ENCODE measurements around the gene SUN2. TPM values are rescaled to one million over a fixed set of nuclear protein-coding genes. Genes with fewer than 3 reads are reported as not detected.

Gene SUN2
- total and polyA plus RNA-seq, 9 of the 15 experiments (the other 6 are each of a cell fraction or from before 2014, with no cell fraction given): 0.11 to 42.6 (median 16.7) TPM

DNA sequence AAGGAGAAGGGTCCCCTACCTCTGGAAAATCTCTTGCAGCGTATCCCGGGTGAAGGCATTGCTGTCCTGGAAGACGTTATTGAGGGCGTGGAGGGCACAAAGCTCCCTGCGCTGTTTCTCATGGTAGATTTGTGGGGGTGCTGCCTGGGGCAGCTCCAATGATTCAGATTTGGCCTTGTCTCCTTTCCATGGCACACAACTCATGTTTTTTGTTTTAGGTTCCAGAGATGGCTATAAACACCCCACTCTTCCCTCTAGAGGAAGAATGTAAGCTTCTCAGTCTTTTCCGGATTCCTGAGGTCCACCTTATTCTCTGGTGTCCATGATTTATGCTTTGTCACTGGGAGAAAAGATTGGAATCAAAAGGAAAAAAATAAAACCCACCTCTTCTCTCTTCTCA is 56.0 kb downstream of the SUN2 start (continued):
- TF ChIP-seq, protein P1, sequence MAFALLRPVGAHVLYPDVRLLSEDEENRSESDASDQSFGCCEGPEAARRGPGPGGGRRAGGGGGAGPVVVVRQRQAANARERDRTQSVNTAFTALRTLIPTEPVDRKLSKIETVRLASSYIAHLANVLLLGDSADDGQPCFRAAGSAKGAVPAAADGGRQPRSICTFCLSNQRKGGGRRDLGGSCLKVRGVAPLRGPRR (CRISPR knock-in tag; IDR thresholded peaks at IDR 0.05): no peak

DNA sequence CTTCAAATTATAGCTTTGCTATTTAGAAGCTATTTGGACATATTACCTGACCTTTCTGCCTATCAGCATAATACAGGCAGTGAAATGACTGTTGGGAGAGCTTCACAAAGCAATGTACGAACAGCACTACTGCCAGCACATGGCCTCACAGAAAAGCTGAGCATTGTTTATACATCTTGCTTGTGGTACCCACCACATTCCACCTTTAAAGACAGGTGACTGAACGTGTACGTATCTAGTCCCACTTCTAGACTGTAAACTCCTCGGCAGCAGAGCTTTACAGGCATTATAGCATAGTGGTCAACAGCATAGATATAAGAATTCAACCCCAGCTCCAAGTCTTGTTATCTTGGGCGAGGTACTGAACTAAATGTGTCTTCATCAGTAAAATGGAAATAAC is 56.7 kb downstream of the SUN2 start:
- CTCF ChIA-PET (ENCODE audit: low intra/inter-chr PET ratio): no interaction called here
- ATAC-seq (no peak), FAIRE-seq (no peak), DNase-seq (ENCODE audit: extremely low read depth in 1 of 4, low spot score in 3 of 4) (no peak)
- no peaks in the 10 kb centered on the region for H3K27me3 ChIP-seq (ENCODE audit: control insufficient read depth in 2 of 2, insufficient read depth in 2 of 2, low read length in 2 of 2)
- peak overlapping the region; percentile 83 for H3K4me2 ChIP-seq (ENCODE audit: insufficient read depth, low read length)
- peak overlapping the region; percentile 89 for H3K27ac ChIP-seq (ENCODE audit: extremely low read depth, low read depth, low read length)
- H3K4me1 ChIP-seq (replicated peaks in 1 of 2; ENCODE audit: control insufficient read depth in 2 of 2, insufficient read depth in 2 of 2, low read length in 2 of 2): peaks cover 43 to 46% of the 10 kb centered on the region in 2 experiments; a peak in 4 of 5 replicates
- H3K9me3 ChIP-seq (replicated peaks; ENCODE audit: control insufficient read depth, insufficient read depth, low read depth, low read length): no peaks in the 10 kb centered on the region
- peaks cover 2% of the 10 kb centered on the region for H3K9me1 ChIP-seq (ENCODE audit: control insufficient read depth, insufficient read depth, low read length)
- H4K20me1 ChIP-seq (replicated peaks; ENCODE audit: control insufficient read depth, insufficient read depth, low read length): no peaks in the 10 kb centered on the region; the same call in 1 of the 2 replicates
- POLR2A ChIA-PET: interaction anchor here (0.6 to 1.5 kb wide), 7 partner anchors 11 to 824 kb away, joined by 3 to 9 read pairs (median 3); partner anchors contain the start of gene TOMM22
- in situ Hi-C loops (cut with MboI) (no loop called here), intact Hi-C loops (cut with micrococcal nuclease) (no loop called here)
- H2AFZ ChIP-seq (ENCODE audit: low read depth, low read length): no peak overlapping the region
- WGBS (ENCODE audit: insufficient coverage, low coverage, missing lambda C conversion rate): 3% methylated on average over 5 of the region's 5 CpGs
- H3K79me2 ChIP-seq (ENCODE audit: control insufficient read depth, insufficient read depth, low read length): peaks cover 65% of the 10 kb centered on the region
- no peak for TF ChIP-seq NR2C2 (CRISPR knock-in tag; IDR thresholded peaks at IDR 0.05)
- TF ChIP-seq NR2C2 (tag; IDR thresholded peaks at IDR 0.05): no peak
- TF ChIP-seq ZNF316 (IDR thresholded peaks at IDR 0.05): peak; percentile 15; the same call in 1 of the 2 replicates
- H3K9ac ChIP-seq (ENCODE audit: insufficient read depth in 1 of 2, low read depth in 2 of 2, low read length in 2 of 2): peak overlapping the region in 1 of 2 experiments; percentile 86; a peak in 2 of 4 replicates
- no TSS peak for BruUV-seq (replicated peaks)
- H3K36me3 ChIP-seq (ENCODE audit: control insufficient read depth, insufficient read depth, low read length): peaks cover 30% of the 10 kb centered on the region
- H3K4me3 ChIP-seq: peak overlapping the region; percentile 89
